Measurements from ENCODE around the gene OR2V2. TPM values are rescaled to one million over a fixed set of nuclear protein-coding genes. Genes with fewer than 3 reads are reported as not detected.
A peak's percentile ranks its signal among the peaks of the same experiment; 100 is the strongest.
"Not testable (repeated sequence)": the region's sequence is repeated elsewhere in the genome, so short reads cannot be mapped to it uniquely, and the experiment has no call there.

Gene OR2V2
- total RNA-seq, 2 donors from 2014 or later: not detected

- intact Hi-C loops (cut with DNase I, micrococcal nuclease): no loop called here
- ATAC-seq (no peak), DNase-seq (no peak)
Observed at GRCh38 chr5:181164076-181164952, 16.9 kb downstream of the OR2V2 start.

GRCh38 chr5:181166812-181167733 is 19.7 kb downstream of the OR2V2 start:
- no peak for DNase-seq
- ATAC-seq: no peak
- intact Hi-C loops (cut with DNase I, micrococcal nuclease): no loop called here

- DNase-seq (no peak), ATAC-seq (no peak)
- intact Hi-C loops (cut with DNase I, micrococcal nuclease): no loop called here
Observed at GRCh38 chr5:181167814-181168488, 20.6 kb downstream of the OR2V2 start.

GRCh38 chr5:181168595-181169118 is 21.3 kb downstream of the OR2V2 start:
- intact Hi-C loops (cut with DNase I, micrococcal nuclease): no loop called here

GRCh38 chr5:181169459-181170236 is 22.3 kb downstream of the OR2V2 start:
- ATAC-seq: peak; percentile 18
- DNase-seq; intact Hi-C loops (cut with DNase I, micrococcal nuclease): not testable (repeated sequence)

More at GRCh38 chr5:181168595-181169118, 21.3 kb downstream of the OR2V2 start:
- ATAC-seq (no peak), DNase-seq (no peak)

- ATAC-seq (peak; percentile 33), DNase-seq (no peak)
- intact Hi-C loops (cut with DNase I, micrococcal nuclease): no loop called here
Observed at GRCh38 chr5:181170237-181170825, 22.9 kb downstream of the OR2V2 start.

- intact Hi-C loops (cut with DNase I, micrococcal nuclease): no loop called here
- DNase-seq (no peak), ATAC-seq (no peak)
Observed at GRCh38 chr5:181170996-181171395, 23.6 kb downstream of the OR2V2 start.

GRCh38 chr5:181171782-181172181 is 24.4 kb downstream of the OR2V2 start:
- no peak for DNase-seq
- intact Hi-C loops (cut with DNase I, micrococcal nuclease): no loop called here
- no peak for ATAC-seq

- ATAC-seq (no peak), DNase-seq (no peak)
- intact Hi-C loops (cut with DNase I, micrococcal nuclease): no loop called here
Observed at GRCh38 chr5:181173027-181173419, 25.6 kb downstream of the OR2V2 start.

GRCh38 chr5:181173420-181174342 is 26.3 kb downstream of the OR2V2 start:
- DNase-seq (no peak), ATAC-seq (no peak)
- intact Hi-C loops (cut with DNase I, micrococcal nuclease): no loop called here

GRCh38 chr5:181176254-181176952 is 29.0 kb downstream of the OR2V2 start:
- intact Hi-C loops (cut with DNase I, micrococcal nuclease): no loop called here
- no peak for DNase-seq
- ATAC-seq: no peak

- intact Hi-C loops (cut with DNase I, micrococcal nuclease); DNase-seq; ATAC-seq: not testable (repeated sequence)
Observed at GRCh38 chr5:181177559-181177958, 30.2 kb downstream of the OR2V2 start.

GRCh38 chr5:181181650-181182565 is 34.5 kb downstream of the OR2V2 start:
- DNase-seq: peak; percentile 65 to 82
- ATAC-seq: peak; percentile 88
- intact Hi-C loops (cut with DNase I, micrococcal nuclease): loop anchor here in 1 of 2 donors (10.0 kb wide), 1 partner anchor 63 kb away; the partner anchor contains the start of gene RACK1

- ATAC-seq (no peak), DNase-seq (no peak)
- intact Hi-C loops (cut with DNase I, micrococcal nuclease): loop anchor here in 1 of 2 donors (10.0 kb wide), 1 partner anchor 62 kb away; the partner anchor contains the start of gene RACK1
Observed at GRCh38 chr5:181182651-181183050, 35.3 kb downstream of the OR2V2 start.

- DNase-seq (no peak), ATAC-seq (no peak)
- intact Hi-C loops (cut with DNase I, micrococcal nuclease): loop anchor here in 1 of 2 donors (10.0 kb wide), 1 partner anchor 60 kb away; the partner anchor contains the start of gene RACK1
Observed at GRCh38 chr5:181184845-181185216, 37.4 kb downstream of the OR2V2 start.

Data from left colon (tissue), 2 donors.